K562 (cell line): ENCODE results near the gene SLX4IP. TPM values are rescaled to one million over a fixed set of nuclear protein-coding genes. Genes with fewer than 3 reads are reported as not detected.

ENCODE experiments used
- CTCF ChIP-seq, 3 experiments: IDR thresholded peaks in 2 of 3; conservative IDR thresholded peaks in 1 of 3; 2 replicates each; pipeline ENCODE4 v1.5.1; 2011 to 2012; ENCODE audit warnings: low read length in 3 of 3, mild to moderate bottlenecking in 3 of 3, control low read depth in 2 of 3, improper control_type of control experiment in 1 of 3, inconsistent platforms in 1 of 3, low read depth in 1 of 3, mixed read lengths in 1 of 3, moderate library complexity in 1 of 3; ENCODE audit not compliant: insufficient read depth in 2 of 3
- LARP7 ChIP-seq: fragments of 450-650 bp; IDR thresholded peaks from 2 replicates; pipeline ENCODE4 v1.6.1; 2016
- LEF1 ChIP-seq: fragments of 450-650 bp; IDR thresholded peaks from 2 replicates; pipeline ENCODE4 v1.6.1; 2016; ENCODE audit warnings: mild to moderate bottlenecking
- MBD2 ChIP-seq: sonication (generic); IDR thresholded peaks from 2 replicates; pipeline ENCODE4 v1.6.1; 2016; ENCODE audit warnings: low read depth, borderline replicate concordance
- MTA1 ChIP-seq: fragments of 450-650 bp; IDR thresholded peaks from 2 replicates; pipeline ENCODE4 v1.6.1; 2017; ENCODE audit warnings: borderline replicate concordance
- POLR2A ChIP-seq: fragments of 450-650 bp; conservative IDR thresholded peaks from 2 replicates; pipeline ENCODE4 v1.6.1; 2016
- PRPF4 ChIP-seq: fragments of 200-400 bp; formaldehyde crosslinking; IDR thresholded peaks from one replicate; pipeline ENCODE4 v1.6.1; 2017; ENCODE audit warnings: low read length, low read depth, mild to moderate bottlenecking; ENCODE audit not compliant: insufficient read depth, poor library complexity, severe bottlenecking
- PTTG1 ChIP-seq: fragments of 450-650 bp; IDR thresholded peaks from 2 replicates; pipeline ENCODE4 v1.6.1; 2016; ENCODE audit warnings: low read depth, mild to moderate bottlenecking, missing genetic modification characterization, missing compliant biosample characterization
- TCF7 ChIP-seq: sonication (generic); IDR thresholded peaks from 2 replicates; pipeline ENCODE4 v1.6.1; 2016; ENCODE audit warnings: antibody characterized with exemption, borderline replicate concordance
- UBTF ChIP-seq, 2 experiments: IDR thresholded peaks; 2 replicates each; pipeline ENCODE4 v1.6.1; 2012; ENCODE audit warnings: improper control_type of control experiment in 2 of 2, low read depth in 2 of 2, low read length in 2 of 2, borderline replicate concordance in 1 of 2
- ZBTB40 ChIP-seq, 2 experiments: fragments of 450-650 bp in 1 of 2; sonication (generic) in 1 of 2; formaldehyde crosslinking in 1 of 2; IDR thresholded peaks; 2 replicates each; pipeline versions ENCODE4 v1.7.1 to v1.9.0; 2016 to 2022; ENCODE audit warnings: inconsistent platforms in 1 of 2, mild to moderate bottlenecking in 1 of 2, missing genetic modification reagents in 1 of 2
- ZFP36 ChIP-seq: fragments of 150-350 bp; IDR thresholded peaks from 2 replicates; pipeline ENCODE4 v1.6.1; 2018; ENCODE audit warnings: low read length, low read depth; ENCODE audit not compliant: partially characterized antibody
- ZNF232 ChIP-seq: sonication (generic); formaldehyde crosslinking; IDR thresholded peaks from 2 replicates; pipeline ENCODE4 v1.8.0; 2022; ENCODE audit warnings: mild to moderate bottlenecking, missing genetic modification reagents
- polyA plus RNA-seq, 8 experiments: library from polyadenylated mRNA; depleted of rRNA in 4 of 8; stranded (reverse) in 5 of 8; unstranded in 3 of 8; fragments of >200 nt; fragmentation: Nextera tagmentation in 2 of 8; fragmentation: Illumina TruSeq in 1 of 8; extraction: Ambion mirVana in 2 of 8; extraction: Trizol in 1 of 8; gene quantifications; 2 replicates each; pipeline versions ENCODE4 v1.2.1 to v1.2.3, GENCODE V29; 2011 to 2014; ENCODE audit warnings: inconsistent platforms in 1 of 8, missing spikeins in 1 of 8
- total RNA-seq, 7 experiments: library from RNA; depleted of rRNA in 6 of 7; stranded (reverse); fragments of >200 nt in 6 of 7; fragmentation: Illumina TruSeq in 2 of 7; extraction: Trizol in 2 of 7; gene quantifications; 2 replicates each; pipeline versions ENCODE4 v1.2.1 to v1.2.3, GENCODE V29; 2011 to 2021; ENCODE audit warnings: low replicate concordance in 1 of 7

The SLX4IP gene
- total and polyA plus RNA-seq, 9 of the 15 experiments (the other 6 are each of a cell fraction or from before 2014, with no cell fraction given), result 1.5 to 5.9 (median 3.5) TPM

- TF ChIP-seq PTTG1 (tag), result peak; percentile 55; the same call in 1 of the 2 replicates
- peak; percentile 68 for TF ChIP-seq ZBTB40 (IDR thresholded peaks at IDR 0.05)
- TF ChIP-seq ZBTB40 (CRISPR knock-in tag; IDR thresholded peaks at IDR 0.05), result no peak
- TF ChIP-seq CTCF (IDR thresholded peaks at IDR 0.05 in 2 of 3, conservative IDR thresholded peaks at IDR 0.05 in 1 of 3; ENCODE audit: insufficient read depth in 2 of 3, low read depth in 1 of 3, low read length in 3 of 3), result no peak
- TF ChIP-seq MTA1, result no peak
- peak; percentile 65 for TF ChIP-seq POLR2A
- no peak for TF ChIP-seq PRPF4
- no peak for TF ChIP-seq LEF1
- no peak for TF ChIP-seq TCF7
- TF ChIP-seq LARP7, result no peak
- peak; percentile 76 for TF ChIP-seq MBD2
- TF ChIP-seq UBTF (IDR thresholded peaks at IDR 0.05; ENCODE audit: borderline replicate concordance in 1 of 2, low read depth in 2 of 2, low read length in 2 of 2), result no peak
- TF ChIP-seq ZFP36, result no peak
- no peak for TF ChIP-seq ZNF232 (CRISPR knock-in tag)
These were observed at the start of gene SLX4IP (continued) for GRCh38 chr20:10434832-10435812.
